Fibroblast of lung (primary cell): ENCODE results near the gene GPR143.

ENCODE experiments used
- CTCF ChIP-seq, 2 donors: IDR thresholded peaks in 1 of 2; conservative IDR thresholded peaks in 1 of 2; 1 replicate in 1 of 2; 2 replicates in 1 of 2; pipeline ENCODE4 v1.5.1; 2011 to 2012; ENCODE audit warnings: low read length in 2 of 2, control low read depth in 1 of 2, inconsistent platforms in 1 of 2, low read depth in 1 of 2, mild to moderate bottlenecking in 1 of 2
- EZH2 ChIP-seq: IDR thresholded peaks from 2 replicates; pipeline ENCODE4 v1.5.1; 2012; ENCODE audit warnings: low read length, control low read depth, mild to moderate bottlenecking; ENCODE audit errors: missing control alignments

- TF ChIP-seq CTCF (conservative IDR thresholded peaks at IDR 0.05 in 1 of 2, IDR thresholded peaks at IDR 0.05 in 1 of 2; ENCODE audit: low read depth in 1 of 2, low read length in 2 of 2) (no peak), EZH2 (no peak)
These were observed 65.1 kb downstream of the GPR143 start for GRCh38 chrX:9700555-9700954.
